IPS-11a (cell line): ENCODE data around the gene S100A3.

Experiments used
- H3K4me3 ChIP-seq: one replicate; pipeline ENCODE4 v1.5.1; 2013; ENCODE audit warnings: low read depth, low read length, control low read depth

Gene S100A3

GRCh38 chr1:153550398-153550758, 1.3 kb upstream of the S100A3 start:
- H3K4me3 ChIP-seq = no peak overlapping the region

- no peak overlapping the region for H3K4me3 ChIP-seq
These were observed 811 bp upstream of the S100A3 start for GRCh38 chr1:153549741-153550397.

- no peak overlapping the region for H3K4me3 ChIP-seq
These were observed 1.2 kb downstream of the S100A3 start for GRCh38 chr1:153547560-153548551.

DNA sequence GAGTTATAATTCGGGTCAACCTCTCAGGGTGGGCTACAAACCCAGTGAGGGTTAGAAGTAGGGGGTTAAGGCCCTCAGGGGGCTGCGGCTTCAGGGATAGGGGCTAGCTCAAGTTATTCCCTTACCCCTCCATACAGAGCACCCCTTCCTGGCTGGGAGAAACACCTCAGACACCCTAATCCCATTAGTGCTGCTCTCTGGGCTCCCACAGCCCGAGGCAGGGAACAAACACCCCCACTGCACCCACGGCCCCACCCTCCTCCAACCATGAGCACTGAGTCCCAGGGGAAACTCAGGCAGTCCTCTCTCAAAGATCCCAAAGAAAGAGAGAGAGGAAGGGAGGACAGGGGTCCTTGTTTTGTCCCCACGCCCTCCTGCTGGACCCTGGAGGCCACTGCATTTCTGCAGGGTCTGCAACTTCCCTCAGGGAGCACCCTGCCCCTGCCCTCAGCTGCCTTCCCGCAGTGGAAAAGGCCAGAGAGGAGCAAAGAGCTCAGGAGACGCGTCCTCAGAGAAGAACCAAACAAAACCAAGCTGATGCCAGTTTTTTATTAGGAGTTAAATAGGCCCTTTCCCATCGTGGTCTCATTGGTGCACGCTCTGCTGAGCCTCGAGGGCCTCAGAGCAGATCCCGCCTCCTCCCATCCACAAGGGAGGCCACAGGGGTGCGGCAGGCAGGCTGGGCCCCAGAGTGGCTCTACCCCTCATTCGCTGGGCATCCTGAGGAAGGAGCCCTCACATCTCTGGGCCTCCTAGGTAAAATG, 2.1 kb downstream of the S100A3 start:
- no peak overlapping the region for H3K4me3 ChIP-seq

DNA sequence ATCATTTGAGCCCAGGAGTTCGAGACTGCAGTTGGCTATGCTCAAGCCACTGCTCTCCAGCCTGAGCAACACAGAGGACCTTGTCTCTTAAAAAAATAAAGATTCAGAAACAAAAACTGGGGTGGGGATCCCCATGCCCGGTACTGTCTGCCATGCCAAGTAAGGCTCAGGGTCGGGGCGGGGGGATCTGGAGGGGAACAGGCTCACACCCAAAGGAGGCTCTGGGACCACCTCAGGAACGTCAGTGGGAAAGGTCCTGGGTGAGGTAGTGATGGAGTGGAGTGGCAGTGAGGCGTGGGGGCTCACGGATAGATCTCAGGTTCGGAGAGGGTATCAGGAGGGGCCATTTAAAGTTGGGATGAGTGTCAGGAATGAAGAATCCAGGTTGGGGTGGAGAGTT, 2.7 kb downstream of the S100A3 start:
- no peak overlapping the region for H3K4me3 ChIP-seq

GRCh38 chr1:153545067-153546055, 3.7 kb downstream of the S100A3 start, which contains the start of gene S100A4:
Gene S100A4, minus strand, starts transcription at chr1:153545806. Its CDS starts 1,012 bp downstream, at chr1:153544794.
- H3K4me3 ChIP-seq = no peak within 1 kb of the TSS

- no peak overlapping the region for H3K4me3 ChIP-seq
These were observed 4.5 kb downstream of the S100A3 start for GRCh38 chr1:153544453-153545066.

DNA sequence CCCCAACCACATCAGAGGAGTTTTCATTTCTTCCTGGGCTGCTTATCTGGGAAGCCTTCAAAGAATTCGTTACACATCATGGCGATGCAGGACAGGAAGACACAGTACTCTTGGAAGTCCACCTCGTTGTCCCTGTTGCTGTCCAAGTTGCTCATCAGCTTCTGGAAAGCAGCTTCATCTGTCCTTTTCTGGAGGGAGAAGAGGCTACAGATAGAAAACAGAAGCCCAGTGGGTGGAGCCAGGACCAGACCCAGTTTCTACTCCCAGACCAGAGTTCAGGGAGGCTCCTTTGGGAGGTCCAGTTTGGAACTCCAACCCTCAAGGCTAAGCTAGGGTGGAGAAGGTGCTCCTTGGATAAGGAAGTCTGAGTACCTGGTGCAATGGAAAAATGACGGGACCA, 5.3 kb downstream of the S100A3 start:
- no peak overlapping the region for H3K4me3 ChIP-seq

DNA sequence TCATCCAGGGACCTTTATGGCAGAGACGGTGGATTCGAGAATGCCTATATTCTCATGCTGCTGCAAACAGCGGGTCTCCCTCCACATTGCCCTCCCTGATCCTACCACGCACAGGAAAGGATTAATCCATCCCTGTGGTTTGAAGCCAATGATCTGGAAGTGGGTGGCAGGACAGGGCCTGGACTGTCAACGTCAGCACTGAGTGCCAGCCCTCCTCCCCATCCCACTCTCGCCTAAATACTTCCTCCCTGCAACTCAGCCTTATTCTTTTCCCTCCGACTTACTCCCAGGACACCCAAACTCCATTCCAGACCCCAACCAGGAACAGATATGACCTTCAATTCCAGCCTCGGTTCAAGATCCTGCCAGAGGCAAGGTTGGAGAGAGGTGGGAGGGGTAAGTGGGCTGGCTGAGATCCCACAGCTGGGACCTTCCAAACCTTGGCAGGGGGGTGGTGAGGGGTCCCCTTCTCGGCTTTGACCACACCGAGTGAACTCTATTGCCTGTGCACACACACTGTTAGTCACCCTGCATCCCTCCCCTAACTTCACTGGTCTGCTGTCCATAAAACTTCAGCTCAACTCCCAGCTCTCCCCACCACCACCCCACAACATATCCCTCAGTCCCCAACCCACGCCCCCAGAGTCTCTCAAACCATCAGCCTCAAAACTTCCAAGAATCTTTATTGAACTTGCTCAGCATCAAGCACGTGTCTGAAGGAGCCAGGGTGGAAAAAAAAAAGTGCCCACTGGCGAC, 5.9 kb downstream of the S100A3 start:
- H3K4me3 ChIP-seq = no peak overlapping the region

DNA sequence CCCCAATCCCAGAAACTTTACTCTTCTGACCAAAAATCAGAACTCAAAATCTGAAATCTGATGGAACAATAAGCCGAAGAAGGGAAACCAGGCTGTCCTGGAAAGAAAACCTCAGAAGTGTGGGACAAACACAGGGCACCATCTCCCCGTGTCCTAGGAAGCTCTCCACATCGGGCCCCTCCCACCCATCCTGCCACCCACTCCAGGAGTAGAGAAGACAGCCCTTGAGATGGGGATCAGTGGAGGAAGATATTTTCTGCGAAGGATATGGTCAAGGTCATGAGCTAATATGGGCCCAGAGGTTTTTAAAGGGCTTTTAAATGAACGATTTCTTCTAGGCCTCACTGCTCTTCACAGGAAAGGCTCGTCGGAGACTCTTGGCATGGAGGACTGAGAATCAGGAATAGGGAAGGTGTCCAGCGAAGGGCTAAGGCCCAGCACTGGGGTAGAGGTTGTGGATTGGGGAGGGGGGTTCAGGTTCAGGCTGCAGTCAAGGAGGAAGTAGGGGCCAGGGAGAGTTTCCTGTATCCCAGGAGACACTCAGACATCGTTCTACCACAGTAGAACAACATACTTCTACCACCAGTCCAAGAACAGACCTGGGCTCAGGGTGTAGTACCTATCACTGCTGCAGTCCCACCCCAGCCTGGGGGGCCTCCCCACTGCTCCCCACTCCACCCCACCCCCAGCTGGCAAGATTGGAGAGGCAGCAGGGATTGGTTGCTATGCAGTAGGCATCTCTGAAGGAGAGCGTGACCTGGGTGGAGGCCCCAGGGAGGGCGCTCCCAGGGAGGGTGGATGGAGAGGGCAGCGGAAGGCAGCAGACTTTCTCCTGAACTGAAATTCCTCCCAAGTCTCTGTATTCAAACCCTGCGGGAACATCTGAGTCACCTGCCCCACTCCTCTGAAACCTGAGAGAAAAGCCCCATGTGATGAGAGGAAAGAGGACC, 7.1 kb downstream of the S100A3 start:
- no peak overlapping the region for H3K4me3 ChIP-seq

GRCh38 chr1:153540394-153541361, 8.4 kb downstream of the S100A3 start, which contains the start of gene S100A5:
Gene S100A5, minus strand, starts transcription at chr1:153540934. Its CDS starts 743 bp downstream, at chr1:153540191.
- no peak within 1 kb of the TSS for H3K4me3 ChIP-seq

DNA sequence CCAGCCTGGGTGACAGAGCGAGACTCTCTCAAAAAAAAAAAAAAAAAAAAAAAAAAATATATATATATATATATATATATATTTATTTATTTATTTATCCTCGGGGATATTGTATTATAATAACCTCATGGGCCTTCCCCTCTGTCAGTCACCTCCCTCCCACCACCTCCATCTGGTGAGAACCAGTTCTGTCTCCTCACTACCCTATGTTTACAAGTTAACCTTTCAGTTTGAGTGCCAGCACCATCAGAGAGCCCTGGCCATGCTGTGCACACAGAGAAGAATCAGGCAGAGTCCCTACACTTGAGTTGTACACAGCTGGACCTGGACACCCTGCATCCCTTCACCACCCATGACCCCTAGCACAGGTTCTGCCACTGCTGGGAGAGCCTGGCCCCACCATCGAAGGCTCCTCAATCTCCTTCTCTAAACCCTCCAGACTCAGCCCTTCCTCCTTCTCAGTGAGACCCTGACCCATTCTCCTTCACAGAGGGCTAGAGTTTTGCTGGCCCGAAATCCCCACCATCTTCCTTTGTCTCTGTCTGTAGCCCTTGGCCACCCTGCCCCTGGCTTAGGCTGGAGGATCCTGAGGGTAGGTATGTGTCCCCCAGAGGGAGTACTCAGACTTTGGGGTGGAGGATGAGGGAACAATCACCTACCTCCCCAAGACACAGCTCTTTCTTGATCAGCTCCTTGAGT, 9.5 kb downstream of the S100A3 start:
- no peak overlapping the region for H3K4me3 ChIP-seq

GRCh38 chr1:153538315-153538821, 10.7 kb downstream of the S100A3 start:
- no peak overlapping the region for H3K4me3 ChIP-seq

DNA sequence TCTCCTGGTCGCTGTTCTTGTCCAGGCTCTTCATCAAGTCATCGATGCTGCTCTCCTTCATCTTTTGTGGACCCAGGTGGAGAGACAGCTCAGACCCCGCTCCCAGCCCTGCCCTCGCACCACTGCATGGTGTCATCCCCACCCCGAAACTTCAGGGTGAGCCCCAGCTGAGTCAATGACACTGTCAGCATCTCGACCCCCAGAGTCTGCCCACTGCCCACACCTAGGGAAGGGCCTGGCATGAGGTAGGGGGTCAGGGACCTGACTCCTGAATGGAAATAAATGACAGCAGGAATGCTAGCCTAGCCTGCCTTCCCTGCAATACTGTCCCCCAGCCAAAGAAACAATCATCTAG, 11.7 kb downstream of the S100A3 start:
- H3K4me3 ChIP-seq = no peak overlapping the region

DNA sequence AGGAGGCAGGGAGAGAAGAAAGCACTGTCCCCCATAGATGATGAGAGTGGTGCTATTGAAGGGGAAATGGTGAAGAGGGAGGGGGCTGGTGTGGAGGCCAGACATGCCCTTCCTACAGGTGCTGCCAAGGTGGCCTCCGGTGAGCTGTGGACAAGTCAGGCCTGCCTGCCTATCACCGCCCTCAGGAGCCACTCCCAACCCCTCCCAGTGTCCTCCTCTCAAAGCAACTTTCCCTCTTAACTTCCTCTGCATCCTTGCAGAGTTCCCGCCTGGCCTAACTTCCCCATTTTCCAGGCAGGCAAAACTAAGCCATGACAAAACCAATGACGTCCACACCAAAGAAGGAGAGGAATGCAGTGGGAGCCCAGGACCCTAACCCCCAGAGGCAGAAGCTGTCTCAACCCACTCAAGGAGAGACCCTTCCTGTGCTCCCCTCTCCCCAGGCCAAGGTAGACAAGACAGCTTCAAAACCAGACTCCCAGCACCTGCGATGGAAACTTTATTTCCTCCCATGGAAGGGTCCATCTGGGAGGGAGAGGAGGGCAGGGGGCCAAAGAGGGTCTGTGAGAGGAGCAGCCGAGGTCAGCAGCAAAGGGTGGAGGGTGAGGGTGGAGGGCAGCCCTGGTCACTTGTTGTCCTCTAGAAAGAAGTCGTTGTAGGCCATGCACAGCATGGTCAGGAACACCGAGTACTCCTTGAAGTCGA, 12.2 kb downstream of the S100A3 start:
- no peak overlapping the region for H3K4me3 ChIP-seq
